HepG2 (cell line): Measurements from ENCODE around the gene FOXA1. TPM values are rescaled to one million over a fixed set of nuclear protein-coding genes. Genes with fewer than 3 reads are reported as not detected.

ENCODE experiments used
- ATAC-seq: fragments of 200-7000 bp; cut with Tn5 transposase; 3 replicates; pipeline ENCODE4 v1.9.1; 2020; ENCODE audit warnings: mild to moderate bottlenecking, moderate library complexity
- BruUV-seq: library from RNA; stranded (reverse); fragments of 400-500 nt; replicated peaks from 2 replicates; lab custom pipeline; 2021; lab: Mats Ljungman, UMichigan
- CTCF ChIA-PET: fragments of 300-600 bp; formaldehyde crosslinking; extraction: SDS; loops from one replicate; lab custom pipeline; 2021; ENCODE audit warnings: low total read pairs, inconsistent platforms, low intra/inter-chr PET ratio; lab: Yijun Ruan, JAX
- POLR2A ChIA-PET: fragments of 350-600 bp; sonication (Branson Sonifier 250); formaldehyde crosslinking; loops from one replicate; lab custom pipeline; 2020; ENCODE audit warnings: antibody characterized with exemption, inconsistent platforms; lab: Yijun Ruan, JAX
- DNase-seq: peaks from one replicate; pipeline ENCODE4 v3.0.0-alpha.2; 2015; ENCODE audit warnings: low spot score
- FAIRE-seq: peaks from 3 replicates; lab custom pipeline; 2011; peaks lifted over from hg19 to GRCh38; lab: Jason Lieb, UNC
- H2AFZ ChIP-seq: one replicate; pipeline ENCODE4 v1.6.1; 2011; ENCODE audit warnings: low read length, inconsistent platforms
- H3K27ac ChIP-seq: fragments of 300-600 bp; 3 replicates; pipeline ENCODE4 v1.8.0; 2011; ENCODE audit warnings: mixed run types, mild to moderate bottlenecking, mixed read lengths, low read length, inconsistent platforms; ENCODE audit not compliant: insufficient read depth; ENCODE audit errors: extremely low read length
- H3K27me3 ChIP-seq, 2 experiments: fragments of 200-600 bp in 1 of 2; 2 replicates in 1 of 2; 3 replicates in 1 of 2; pipeline versions ENCODE4 v1.6.0 to v1.8.0; 2011; ENCODE audit warnings: low read length in 2 of 2, mild to moderate bottlenecking in 2 of 2, moderate library complexity in 2 of 2, inconsistent platforms in 1 of 2; ENCODE audit not compliant: insufficient read depth in 2 of 2, control insufficient read depth in 1 of 2
- H3K36me3 ChIP-seq, 2 experiments: fragments of 200-600 bp in 1 of 2; replicated peaks in 1 of 2; 2 replicates in 1 of 2; 3 replicates in 1 of 2; pipeline versions ENCODE4 v1.5.1 to v1.8.0; 2011; ENCODE audit warnings: low read length in 2 of 2, inconsistent platforms in 1 of 2; ENCODE audit not compliant: insufficient read depth in 2 of 2, control insufficient read depth in 1 of 2
- H3K4me1 ChIP-seq: 2 replicates; pipeline ENCODE4 v1.5.1; 2012; ENCODE audit warnings: low read length, inconsistent platforms; ENCODE audit not compliant: insufficient read depth
- H3K4me2 ChIP-seq: 2 replicates; pipeline ENCODE4 v1.6.0; 2011; ENCODE audit warnings: low read depth, low read length, inconsistent platforms
- H3K4me3 ChIP-seq, 3 experiments: fragments of 200-600 bp in 1 of 3; sonication (generic), shearing (Covaris generic) in 1 of 3; replicated peaks in 1 of 3; 2 replicates each; pipeline ENCODE4 v1.5.1; 2011 to 2016; ENCODE audit warnings: low read length in 3 of 3, inconsistent platforms in 2 of 3, low read depth in 2 of 3, mild to moderate bottlenecking in 2 of 3, control low read depth in 1 of 3, mixed read lengths in 1 of 3; ENCODE audit not compliant: insufficient read depth in 1 of 3
- H3K79me2 ChIP-seq: one replicate; pipeline ENCODE4 v1.6.1; 2011; ENCODE audit warnings: low read length, inconsistent platforms; ENCODE audit not compliant: insufficient read depth
- H3K9ac ChIP-seq: 2 replicates; pipeline ENCODE4 v1.6.0; 2011; ENCODE audit warnings: mild to moderate bottlenecking, low read depth, low read length, inconsistent platforms; ENCODE audit not compliant: insufficient read depth
- H3K9me3 ChIP-seq: 2 replicates; pipeline ENCODE4 v1.5.1; 2012; ENCODE audit warnings: mild to moderate bottlenecking, low read length
- H4K20me1 ChIP-seq: 2 replicates; pipeline ENCODE4 v1.6.0; 2011; ENCODE audit warnings: inconsistent platforms, mild to moderate bottlenecking, low read length, moderate library complexity; ENCODE audit not compliant: insufficient read depth
- CBX1 ChIP-seq: IDR thresholded peaks from one replicate; pipeline ENCODE4 v1.6.1; 2016; ENCODE audit warnings: antibody characterized with exemption, low read depth
- DNMT1 ChIP-seq: sonication (generic); formaldehyde crosslinking; IDR thresholded peaks from 2 replicates; pipeline ENCODE4 v1.5.1; 2020; ENCODE audit warnings: mild to moderate bottlenecking, missing genetic modification reagents
- GABPA ChIP-seq, 2 experiments: IDR thresholded peaks; 2 replicates each; pipeline ENCODE4 v1.6.1; 2011 to 2016; ENCODE audit warnings: low read depth in 2 of 2, low read length in 1 of 2, missing biosample characterization in 1 of 2, missing genetic modification characterization in 1 of 2
- KDM1A ChIP-seq: IDR thresholded peaks from 2 replicates; pipeline ENCODE4 v1.6.1; 2016; ENCODE audit warnings: missing compliant biosample characterization
- KDM6A ChIP-seq: IDR thresholded peaks from 2 replicates; pipeline ENCODE4 v1.6.1; 2016; ENCODE audit warnings: low read depth
- MIER3 ChIP-seq: IDR thresholded peaks from 2 replicates; pipeline ENCODE4 v1.6.1; 2016; ENCODE audit warnings: missing compliant biosample characterization, borderline replicate concordance
- YEATS4 ChIP-seq: sonication (generic); formaldehyde crosslinking; IDR thresholded peaks from 2 replicates; pipeline ENCODE4 v1.4.0; 2020; ENCODE audit warnings: missing genetic modification reagents, borderline replicate concordance
- ZMYM3 ChIP-seq: sonication (generic); formaldehyde crosslinking; IDR thresholded peaks from 2 replicates; pipeline ENCODE4 v1.5.1; 2020; ENCODE audit warnings: mild to moderate bottlenecking, missing genetic modification reagents
- ZNF530 ChIP-seq: sonication (generic); formaldehyde crosslinking; IDR thresholded peaks from 2 replicates; pipeline ENCODE4 v1.5.0; 2020; ENCODE audit warnings: low read depth, mild to moderate bottlenecking, missing genetic modification reagents
- WGBS: methylation state at CpG from one replicate; pipeline ENCODE4 v1.1.6; 2017; ENCODE audit warnings: low lambda C conversion rate; 5-methylcytosine and 5-hydroxymethylcytosine counted together
- in situ Hi-C: cut with HindIII; loops from 2 replicates; pipeline ENCODE4 v1.10.0; 2017; ENCODE audit warnings: low pct_unique_long_range_greater_than_20kb; ENCODE audit not compliant: extremely low pct_ligation_motif_present
- intact Hi-C: fragments of 100-400 bp; cut with micrococcal nuclease; formaldehyde crosslinking; loops from one replicate; pipeline ENCODE4 v1.10.0; 2022; ENCODE audit not compliant: unreplicated experiment
- polyA plus RNA-seq, 8 experiments: library from polyadenylated mRNA; depleted of rRNA in 3 of 8; stranded (reverse) in 7 of 8; unstranded in 1 of 8; fragments of >200 nt; fragmentation: Illumina TruSeq in 4 of 8; extraction: Trizol in 4 of 8; gene quantifications; 2 replicates each; pipeline versions ENCODE4 v1.2.1 to v1.2.3, GENCODE V29; 2011 to 2016; ENCODE audit warnings: low read depth in 4 of 8, missing spikeins in 1 of 8, mixed read lengths in 1 of 8; ENCODE audit not compliant: insufficient read depth in 1 of 8
- total RNA-seq, 5 experiments: library from RNA; depleted of rRNA; stranded (reverse); fragments of >200 nt; fragmentation: Illumina TruSeq; extraction: Trizol; gene quantifications; 2 replicates each; pipeline ENCODE4 v1.2.3, GENCODE V29; 2016; ENCODE audit warnings: low read depth in 1 of 5
- TF ChIP-seq, protein P1 (sequence below): sonication (generic); formaldehyde crosslinking; IDR thresholded peaks from 2 replicates; pipeline ENCODE4 v1.4.0; 2020; ENCODE audit warnings: missing genetic modification reagents, borderline replicate concordance
- TF ChIP-seq, protein P2 (sequence below): sonication (generic); formaldehyde crosslinking; IDR thresholded peaks from 2 replicates; pipeline ENCODE4 v1.5.0; 2020; ENCODE audit warnings: missing genetic modification reagents, mild to moderate bottlenecking, borderline replicate concordance

FOXA1 gene
- total and polyA plus RNA-seq, 2 of the 13 experiments (the other 11 are each of a cell fraction or from before 2014, with no cell fraction given), result 43.4 to 58.6 TPM

DNA sequence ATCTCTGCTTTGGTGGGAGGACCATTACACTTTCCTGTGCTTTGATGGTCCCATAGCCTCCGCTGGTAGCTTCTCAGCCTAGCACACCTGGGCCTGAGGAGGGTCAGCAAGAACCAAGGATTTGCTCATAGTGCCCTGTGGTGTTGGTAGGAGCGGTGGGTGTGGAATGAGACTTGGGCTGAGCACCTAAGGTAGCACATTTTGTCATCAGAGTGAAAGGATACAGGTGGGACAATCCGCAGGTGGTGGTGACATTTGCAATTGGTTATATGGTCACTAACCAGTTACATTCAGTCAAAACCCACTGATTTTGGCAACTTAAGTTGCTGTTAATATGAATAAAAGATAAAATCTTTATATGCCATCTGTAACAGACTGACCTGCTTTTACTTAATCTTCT, 47.1 kb upstream of the FOXA1 start:
- H3K36me3 ChIP-seq, result no peaks in the 10 kb centered on the region; a peak in 1 of 5 replicates
- H3K27me3 ChIP-seq, result no peaks in the 10 kb centered on the region
- in situ Hi-C loops, result no loop called here
- no peak overlapping the region for H3K27ac ChIP-seq
- no TSS peak for BruUV-seq
- TF ChIP-seq DNMT1 (no peak), ZMYM3 (no peak), GABPA (IDR thresholded peaks at IDR 0.05; ENCODE audit: low read depth, low read length) (no peak), GABPA (CRISPR knock-in tag; IDR thresholded peaks at IDR 0.05; ENCODE audit: low read depth) (no peak), KDM6A (no peak), MIER3 (CRISPR knock-in tag) (no peak), ZNF530 (no peak), KDM1A (no peak), YEATS4 (CRISPR knock-in tag) (no peak), CBX1 (no peak)
- TF ChIP-seq, protein P1, sequence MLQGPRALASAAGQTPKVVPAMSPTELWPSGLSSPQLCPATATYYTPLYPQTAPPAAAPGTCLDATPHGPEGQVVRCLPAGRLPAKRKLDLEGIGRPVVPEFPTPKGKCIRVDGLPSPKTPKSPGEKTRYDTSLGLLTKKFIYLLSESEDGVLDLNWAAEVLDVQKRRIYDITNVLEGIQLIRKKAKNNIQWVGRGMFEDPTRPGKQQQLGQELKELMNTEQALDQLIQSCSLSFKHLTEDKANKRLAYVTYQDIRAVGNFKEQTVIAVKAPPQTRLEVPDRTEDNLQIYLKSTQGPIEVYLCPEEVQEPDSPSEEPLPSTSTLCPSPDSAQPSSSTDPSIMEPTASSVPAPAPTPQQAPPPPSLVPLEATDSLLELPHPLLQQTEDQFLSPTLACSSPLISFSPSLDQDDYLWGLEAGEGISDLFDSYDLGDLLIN (CRISPR knock-in tag), result no peak
- TF ChIP-seq, protein P2, sequence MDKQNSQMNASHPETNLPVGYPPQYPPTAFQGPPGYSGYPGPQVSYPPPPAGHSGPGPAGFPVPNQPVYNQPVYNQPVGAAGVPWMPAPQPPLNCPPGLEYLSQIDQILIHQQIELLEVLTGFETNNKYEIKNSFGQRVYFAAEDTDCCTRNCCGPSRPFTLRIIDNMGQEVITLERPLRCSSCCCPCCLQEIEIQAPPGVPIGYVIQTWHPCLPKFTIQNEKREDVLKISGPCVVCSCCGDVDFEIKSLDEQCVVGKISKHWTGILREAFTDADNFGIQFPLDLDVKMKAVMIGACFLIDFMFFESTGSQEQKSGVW (CRISPR knock-in tag), result no peak
- TF ChIP-seq, all 625 proteins: peak for 0
- ATAC-seq (0 out of 3 replicates have a peak, but pooled peaks have one; percentile 34), DNase-seq (no peak), FAIRE-seq (no peak)
- no peak overlapping the region for H3K9ac ChIP-seq
- WGBS, result 98% methylated on average over 3 of the region's 3 CpGs
- H3K9me3 ChIP-seq, result no peaks in the 10 kb centered on the region
- H4K20me1 ChIP-seq, result no peaks in the 10 kb centered on the region
- ChIA-PET POLR2A (no interaction called here), CTCF (no interaction called here)
- H3K79me2 ChIP-seq, result no peaks in the 10 kb centered on the region
- H3K4me1 ChIP-seq, result no peaks in the 10 kb centered on the region
- no peak overlapping the region for H3K4me3 ChIP-seq
- no peak overlapping the region for H2AFZ ChIP-seq
- intact Hi-C loops, result no loop called here
- H3K4me2 ChIP-seq, result no peak overlapping the region
